ENCODE results near the gene PFN4.

PFN4 gene, protein sequence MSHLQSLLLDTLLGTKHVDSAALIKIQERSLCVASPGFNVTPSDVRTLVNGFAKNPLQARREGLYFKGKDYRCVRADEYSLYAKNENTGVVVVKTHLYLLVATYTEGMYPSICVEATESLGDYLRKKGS

DNA sequence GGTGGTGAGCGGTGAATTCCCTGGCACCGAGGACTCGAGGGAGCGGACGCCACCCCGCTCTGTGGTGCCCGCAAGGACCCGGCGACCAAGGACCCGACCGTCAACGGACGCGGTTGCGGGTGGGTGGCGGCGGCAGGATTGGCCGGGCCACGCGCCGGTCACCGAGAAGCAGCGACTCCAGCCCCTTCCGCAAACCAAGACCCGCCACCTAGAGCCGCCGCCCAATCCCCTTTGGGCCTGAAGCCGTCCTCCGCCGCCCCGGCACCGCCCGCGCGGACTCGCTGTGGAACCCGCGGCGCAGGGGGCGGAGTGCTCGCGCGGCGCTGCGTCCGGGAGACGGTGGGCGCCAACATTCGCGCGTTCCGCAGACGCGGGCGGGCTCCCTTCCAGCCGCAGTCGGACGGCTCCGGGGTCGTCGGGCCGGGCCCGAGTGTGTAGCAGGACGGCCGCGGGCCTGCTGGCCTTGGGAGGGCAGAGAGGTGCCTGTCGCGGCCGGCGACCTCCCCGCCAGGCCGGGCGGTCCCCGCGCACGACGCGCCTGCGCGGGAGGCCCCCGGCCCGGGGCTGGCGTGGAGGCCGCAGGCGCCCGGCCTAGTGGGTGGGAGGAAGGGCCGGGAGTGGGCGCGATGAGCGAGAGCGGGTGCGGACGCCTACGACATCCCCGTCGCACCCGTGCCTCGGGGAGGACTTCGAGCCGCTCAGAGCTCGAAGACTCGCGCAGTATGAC lies at the start of gene PFN4, which contains the start of gene FAM228B:
Gene PFN4, minus strand, starts transcription at position 140 of the 727 bp plus-strand sequence. CDS start 799 bp downstream, outside the sequence.
Gene FAM228B, plus strand, starts transcription at position 275 of the 727 bp plus-strand sequence. CDS start 893 bp downstream, outside the sequence.
- TF ChIP-seq CREB1 (IDR thresholded peaks at IDR 0.05; ENCODE audit: low read depth) = no peak
- TF ChIP-seq TCF12 (IDR thresholded peaks at IDR 0.05; ENCODE audit: low read depth) = no peak
- TF ChIP-seq NFIC (IDR thresholded peaks at IDR 0.05) = no peak; the same call in 1 of the 2 replicates
- 0 out of 2 replicates have a peak, but pooled peaks have one; percentile 8 for TF ChIP-seq TEAD4 (IDR thresholded peaks at IDR 0.05)
- peak; percentile 44; the same call in 1 of the 2 replicates for TF ChIP-seq EGR1 (IDR thresholded peaks at IDR 0.05)
- TF ChIP-seq TAF1 (IDR thresholded peaks at IDR 0.05; ENCODE audit: low read depth) = peak; percentile 76
- TF ChIP-seq RAD21 (IDR thresholded peaks at IDR 0.05; ENCODE audit: low read depth) = no peak
- TF ChIP-seq FOXM1 (IDR thresholded peaks at IDR 0.05; ENCODE audit: borderline replicate concordance, low read depth) = no peak
- TF ChIP-seq YY1 (IDR thresholded peaks at IDR 0.05; ENCODE audit: low read depth) = no peak; the same call in 1 of the 2 replicates
- no peak for TF ChIP-seq EP300 (IDR thresholded peaks at IDR 0.05; ENCODE audit: borderline replicate concordance)
- TF ChIP-seq, protein P1, sequence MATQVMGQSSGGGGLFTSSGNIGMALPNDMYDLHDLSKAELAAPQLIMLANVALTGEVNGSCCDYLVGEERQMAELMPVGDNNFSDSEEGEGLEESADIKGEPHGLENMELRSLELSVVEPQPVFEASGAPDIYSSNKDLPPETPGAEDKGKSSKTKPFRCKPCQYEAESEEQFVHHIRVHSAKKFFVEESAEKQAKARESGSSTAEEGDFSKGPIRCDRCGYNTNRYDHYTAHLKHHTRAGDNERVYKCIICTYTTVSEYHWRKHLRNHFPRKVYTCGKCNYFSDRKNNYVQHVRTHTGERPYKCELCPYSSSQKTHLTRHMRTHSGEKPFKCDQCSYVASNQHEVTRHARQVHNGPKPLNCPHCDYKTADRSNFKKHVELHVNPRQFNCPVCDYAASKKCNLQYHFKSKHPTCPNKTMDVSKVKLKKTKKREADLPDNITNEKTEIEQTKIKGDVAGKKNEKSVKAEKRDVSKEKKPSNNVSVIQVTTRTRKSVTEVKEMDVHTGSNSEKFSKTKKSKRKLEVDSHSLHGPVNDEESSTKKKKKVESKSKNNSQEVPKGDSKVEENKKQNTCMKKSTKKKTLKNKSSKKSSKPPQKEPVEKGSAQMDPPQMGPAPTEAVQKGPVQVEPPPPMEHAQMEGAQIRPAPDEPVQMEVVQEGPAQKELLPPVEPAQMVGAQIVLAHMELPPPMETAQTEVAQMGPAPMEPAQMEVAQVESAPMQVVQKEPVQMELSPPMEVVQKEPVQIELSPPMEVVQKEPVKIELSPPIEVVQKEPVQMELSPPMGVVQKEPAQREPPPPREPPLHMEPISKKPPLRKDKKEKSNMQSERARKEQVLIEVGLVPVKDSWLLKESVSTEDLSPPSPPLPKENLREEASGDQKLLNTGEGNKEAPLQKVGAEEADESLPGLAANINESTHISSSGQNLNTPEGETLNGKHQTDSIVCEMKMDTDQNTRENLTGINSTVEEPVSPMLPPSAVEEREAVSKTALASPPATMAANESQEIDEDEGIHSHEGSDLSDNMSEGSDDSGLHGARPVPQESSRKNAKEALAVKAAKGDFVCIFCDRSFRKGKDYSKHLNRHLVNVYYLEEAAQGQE (IDR thresholded peaks at IDR 0.05; ENCODE audit: low read depth) = no peak
- TF ChIP-seq ZBTB7A (IDR thresholded peaks at IDR 0.05; ENCODE audit: low read depth) = peak; percentile 80; the same call in 1 of the 2 replicates
- TF ChIP-seq, protein P2, sequence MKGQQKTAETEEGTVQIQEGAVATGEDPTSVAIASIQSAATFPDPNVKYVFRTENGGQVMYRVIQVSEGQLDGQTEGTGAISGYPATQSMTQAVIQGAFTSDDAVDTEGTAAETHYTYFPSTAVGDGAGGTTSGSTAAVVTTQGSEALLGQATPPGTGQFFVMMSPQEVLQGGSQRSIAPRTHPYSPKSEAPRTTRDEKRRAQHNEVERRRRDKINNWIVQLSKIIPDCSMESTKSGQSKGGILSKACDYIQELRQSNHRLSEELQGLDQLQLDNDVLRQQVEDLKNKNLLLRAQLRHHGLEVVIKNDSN (IDR thresholded peaks at IDR 0.05) = no peak
- TF ChIP-seq, protein P3, sequence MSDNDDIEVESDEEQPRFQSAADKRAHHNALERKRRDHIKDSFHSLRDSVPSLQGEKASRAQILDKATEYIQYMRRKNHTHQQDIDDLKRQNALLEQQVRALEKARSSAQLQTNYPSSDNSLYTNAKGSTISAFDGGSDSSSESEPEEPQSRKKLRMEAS (IDR thresholded peaks at IDR 0.05) = peak; percentile 69
- TF ChIP-seq CEBPB (IDR thresholded peaks at IDR 0.05) = no peak

DNA sequence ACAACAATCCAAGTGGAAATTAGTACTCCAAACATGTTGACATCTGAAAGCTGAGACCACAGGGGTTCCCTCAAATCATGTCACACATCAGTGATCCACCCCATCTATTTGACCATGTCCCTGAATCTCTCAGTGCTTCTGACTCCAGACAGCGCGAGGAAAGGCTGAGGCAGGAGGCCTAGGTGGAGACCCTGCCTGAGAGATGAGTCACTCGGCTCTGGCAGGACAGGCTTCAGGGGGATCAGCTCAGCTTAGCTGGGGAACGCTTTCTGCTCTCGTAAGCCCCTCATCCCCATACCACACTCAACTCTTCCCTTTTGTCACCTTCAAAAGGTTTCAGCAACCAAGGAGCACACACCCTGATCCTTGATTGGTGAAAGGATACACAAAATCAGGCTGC lies 45.9 kb upstream of the PFN4 start:
- TF ChIP-seq, protein P2 (IDR thresholded peaks at IDR 0.05) = no peak
- TF ChIP-seq FOXM1 (IDR thresholded peaks at IDR 0.05; ENCODE audit: borderline replicate concordance, low read depth) (no peak), TAF1 (IDR thresholded peaks at IDR 0.05; ENCODE audit: low read depth) (no peak), EP300 (IDR thresholded peaks at IDR 0.05; ENCODE audit: borderline replicate concordance) (no peak), YY1 (IDR thresholded peaks at IDR 0.05; ENCODE audit: low read depth) (no peak), RAD21 (IDR thresholded peaks at IDR 0.05; ENCODE audit: low read depth) (no peak), TCF12 (IDR thresholded peaks at IDR 0.05; ENCODE audit: low read depth) (no peak), EGR1 (IDR thresholded peaks at IDR 0.05) (no peak), TEAD4 (IDR thresholded peaks at IDR 0.05) (no peak), CREB1 (IDR thresholded peaks at IDR 0.05; ENCODE audit: low read depth) (no peak), ZBTB7A (IDR thresholded peaks at IDR 0.05; ENCODE audit: low read depth) (no peak)
- TF ChIP-seq, protein P3 (IDR thresholded peaks at IDR 0.05) = no peak

DNA sequence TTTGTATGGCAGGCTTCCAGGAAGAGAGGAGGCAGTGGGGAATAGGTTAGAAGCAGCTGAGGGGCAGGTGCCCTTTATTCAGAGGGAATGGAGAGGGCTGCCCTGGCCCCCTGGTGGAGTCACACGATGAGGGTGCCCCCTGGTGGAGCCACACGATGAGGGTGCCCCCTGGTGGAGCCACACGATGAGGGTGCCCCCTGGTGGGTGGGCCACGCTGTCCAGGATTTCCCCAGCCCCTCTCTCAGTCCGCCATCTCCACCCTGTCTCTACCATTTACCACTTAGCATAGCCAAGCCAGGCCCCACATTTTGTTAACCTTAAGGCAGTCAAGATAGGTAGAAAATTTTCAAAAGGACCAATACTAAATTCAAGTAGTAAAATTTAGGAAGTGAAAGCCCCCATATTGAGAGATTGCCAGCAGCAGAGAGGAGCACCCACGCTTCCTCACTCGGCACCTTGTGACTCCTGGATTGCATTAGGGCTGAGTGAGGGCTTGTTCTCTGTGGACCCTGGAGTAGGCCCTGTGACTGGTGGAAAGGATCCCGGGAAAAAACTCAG lies 41.4 kb upstream of the PFN4 start:
- peak; percentile 68 for TF ChIP-seq RAD21 (IDR thresholded peaks at IDR 0.05; ENCODE audit: low read depth)
- TF ChIP-seq NFIC (IDR thresholded peaks at IDR 0.05) = no peak
- TF ChIP-seq, protein P3 (IDR thresholded peaks at IDR 0.05) = no peak
- TF ChIP-seq EP300 (IDR thresholded peaks at IDR 0.05; ENCODE audit: borderline replicate concordance) = no peak
- no peak for TF ChIP-seq TEAD4 (IDR thresholded peaks at IDR 0.05)
- peak; percentile 48; the same call in 1 of the 2 replicates for TF ChIP-seq ZBTB7A (IDR thresholded peaks at IDR 0.05; ENCODE audit: low read depth)
- TF ChIP-seq TCF12 (IDR thresholded peaks at IDR 0.05; ENCODE audit: low read depth) = no peak
- TF ChIP-seq, protein P1 (IDR thresholded peaks at IDR 0.05; ENCODE audit: low read depth) = no peak
- TF ChIP-seq CREB1 (IDR thresholded peaks at IDR 0.05; ENCODE audit: low read depth) = no peak
- TF ChIP-seq TAF1 (IDR thresholded peaks at IDR 0.05; ENCODE audit: low read depth) = no peak
- no peak for TF ChIP-seq YY1 (IDR thresholded peaks at IDR 0.05; ENCODE audit: low read depth)

DNA sequence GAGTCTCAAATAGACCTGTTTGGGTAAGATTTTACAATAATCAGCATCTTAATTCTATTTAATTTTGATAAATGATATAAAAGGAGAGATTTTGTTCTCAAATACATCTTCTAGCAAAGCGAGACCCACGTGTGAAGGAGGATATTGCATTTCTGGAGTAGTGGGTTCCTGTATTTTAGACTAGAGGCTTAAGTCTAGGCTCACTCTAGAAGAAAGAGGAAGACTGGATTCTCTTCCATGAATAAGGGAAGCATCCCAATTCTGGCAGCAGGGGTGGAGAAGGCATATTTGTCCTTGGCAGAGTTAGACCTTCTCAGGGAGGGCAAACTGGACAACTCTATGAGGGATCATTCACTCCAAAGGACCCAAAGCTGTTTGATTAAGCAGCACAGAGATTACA lies 40.5 kb upstream of the PFN4 start:
- TF ChIP-seq EGR1 (IDR thresholded peaks at IDR 0.05) (no peak), CREB1 (IDR thresholded peaks at IDR 0.05; ENCODE audit: low read depth) (no peak), NFIC (IDR thresholded peaks at IDR 0.05) (no peak)

DNA sequence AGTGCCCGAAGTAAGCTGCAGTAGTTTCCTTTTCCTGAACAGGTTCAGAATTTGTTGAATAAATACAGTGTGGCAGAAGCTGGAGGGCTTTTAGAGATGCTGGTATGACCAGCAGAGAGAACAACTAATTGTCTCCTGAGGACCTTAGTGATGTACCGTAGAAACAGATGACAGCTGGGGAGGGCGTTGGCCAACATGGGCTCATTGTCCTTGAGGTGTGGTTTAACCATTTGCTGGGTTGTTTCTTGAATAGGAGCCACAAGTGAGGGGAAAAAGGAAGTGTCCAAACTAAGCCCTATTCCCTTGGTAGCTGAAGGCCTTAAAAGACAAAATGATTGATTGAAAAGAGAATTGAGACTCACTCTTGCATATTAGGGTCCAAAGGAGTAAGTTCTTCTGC lies 40.1 kb upstream of the PFN4 start:
- TF ChIP-seq CREB1 (IDR thresholded peaks at IDR 0.05; ENCODE audit: low read depth) (no peak), FOXM1 (IDR thresholded peaks at IDR 0.05; ENCODE audit: borderline replicate concordance, low read depth) (no peak), EGR1 (IDR thresholded peaks at IDR 0.05) (no peak), ZBTB7A (IDR thresholded peaks at IDR 0.05; ENCODE audit: low read depth) (no peak), CEBPB (IDR thresholded peaks at IDR 0.05) (no peak)
- TF ChIP-seq, protein P1 (IDR thresholded peaks at IDR 0.05; ENCODE audit: low read depth) = no peak
- TF ChIP-seq, protein P2 (IDR thresholded peaks at IDR 0.05) = no peak

Measured in Ishikawa (cell line).